Left lung (tissue), 10 donors: ENCODE measurements around the gene TTC33. TPM values are rescaled to one million over a fixed set of nuclear protein-coding genes. Genes with fewer than 3 reads are reported as not detected.

Source experiments
- ATAC-seq: fragments of 200-7000 bp; cut with Tn5 transposase; one replicate; pipeline ENCODE4 v1.9.1; 2020; ENCODE audit warnings: moderate library complexity
- DNase-seq, 4 donors: peaks; one replicate each; pipeline ENCODE4 v3.0.0-alpha.2; 2013 to 2020
- H3K27ac ChIP-seq, 2 donors: fragments of 200-600 bp; sonication (generic) in 1 of 2; one replicate each; pipeline versions ENCODE4 v1.5.0 to v1.8.0; 2020 to 2021
- H3K27me3 ChIP-seq, 2 donors: fragments of 200-600 bp; sonication (generic) in 1 of 2; one replicate each; pipeline versions ENCODE4 v1.5.0 to v1.8.0; 2020 to 2021
- H3K36me3 ChIP-seq, 2 donors: fragments of 200-600 bp; sonication (generic) in 1 of 2; one replicate each; pipeline versions ENCODE4 v1.5.0 to v1.8.0; 2020 to 2021
- H3K4me1 ChIP-seq, 2 donors: fragments of 200-600 bp; one replicate each; pipeline ENCODE4 v1.8.0; 2021
- H3K4me3 ChIP-seq, 2 donors: fragments of 200-600 bp; sonication (generic) in 1 of 2; one replicate each; pipeline versions ENCODE4 v1.5.0 to v1.8.0; 2020 to 2021; ENCODE audit warnings: mild to moderate bottlenecking in 1 of 2
- H3K9me3 ChIP-seq, 2 donors: fragments of 200-600 bp; sonication (generic) in 1 of 2; one replicate each; pipeline versions ENCODE4 v1.5.0 to v1.8.0; 2020 to 2021
- intact Hi-C, 2 donors: fragments of 100-400 bp; cut with DNase I; formaldehyde crosslinking; loops; one replicate each; pipeline versions ENCODE4 v1.11.2 to v1.14.2; 2022
- polyA plus RNA-seq, 6 donors: library from polyadenylated mRNA; unstranded; fragments of 120-200 nt; gene quantifications; one replicate each; pipeline ENCODE4 v1.2.1, GENCODE V29; 2013; ENCODE audit not compliant: insufficient read length in 6 of 6
- total RNA-seq, 2 donors: library from RNA; stranded (reverse); fragmentation: NEBNext Ultra II Directional; extraction: Animal tissue kit (Norgen Biotek cat#: 25700); gene quantifications; one replicate each; pipeline ENCODE4 v1.2.1, GENCODE V29; 2021
- TF ChIP-seq, protein P1 (sequence below), 2 donors: fragments of 200-600 bp; sonication (generic) in 1 of 2; IDR thresholded peaks; one replicate each; pipeline versions ENCODE4 v1.5.0 to v1.8.0; 2021; ENCODE audit warnings: antibody characterized with exemption in 2 of 2
- donor health status: DM: no; HTN: yes; CAD: no.
- donor health status: DM: no; HTN: no; CAD: no.

The TTC33 gene
- total and polyA plus RNA-seq, 8 donors = 11.1 to 41.0 (median 33.0) TPM

DNA sequence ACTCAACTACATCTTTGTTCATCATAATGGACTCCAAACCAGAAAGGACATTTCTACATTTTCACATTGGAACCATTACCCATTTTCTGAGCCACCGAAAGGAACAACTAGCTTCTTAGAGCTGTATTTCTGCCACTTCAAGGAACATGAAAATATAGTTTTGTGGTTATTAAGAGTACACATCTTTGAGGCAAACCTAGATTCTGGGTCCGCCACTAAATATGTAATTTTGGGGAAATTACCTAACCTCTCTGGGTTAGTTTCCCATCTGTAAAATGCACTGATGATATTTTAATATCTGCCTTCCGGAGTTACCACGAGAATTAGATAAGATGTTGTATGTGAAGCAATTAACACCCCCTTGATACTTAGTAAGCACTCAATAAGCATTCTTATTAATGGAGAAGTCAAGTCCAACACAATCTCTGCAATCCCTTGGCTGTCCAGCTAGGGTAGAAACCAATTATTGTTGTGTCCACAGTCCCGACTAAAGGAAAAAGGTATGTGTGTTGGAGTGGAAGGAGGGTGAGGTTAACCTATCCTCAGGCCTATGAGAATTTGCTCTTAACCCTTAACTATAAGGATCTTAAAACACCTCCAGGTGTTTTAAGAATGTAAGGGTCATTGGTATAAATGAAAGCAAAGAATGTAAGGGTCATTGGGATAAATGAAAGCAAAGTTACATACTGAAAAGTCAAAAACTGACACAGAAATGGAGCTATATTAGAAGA is 170.1 kb downstream of the TTC33 start:
- H3K4me3 ChIP-seq = no peak overlapping the region
- intact Hi-C loops = no loop called here

DNA sequence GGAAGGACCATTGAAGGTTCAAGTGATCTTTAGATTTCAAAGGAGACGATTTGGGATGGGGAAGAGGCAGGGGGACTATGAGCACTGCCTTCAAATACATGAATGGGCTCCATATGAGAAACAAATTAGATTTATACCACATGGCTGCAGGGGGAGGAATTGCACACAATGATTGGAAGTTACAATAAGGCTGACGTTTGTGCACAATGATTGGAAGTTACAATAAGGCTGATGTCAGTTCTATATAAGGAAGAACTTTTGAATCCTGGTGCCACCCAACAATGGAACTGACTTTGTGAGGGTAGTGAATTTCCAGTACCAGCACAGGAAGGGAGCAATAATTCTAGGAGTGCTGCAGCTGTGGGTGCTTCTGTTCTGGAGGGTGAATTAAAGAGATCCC is 171.7 kb downstream of the TTC33 start:
- TF ChIP-seq, protein P1, sequence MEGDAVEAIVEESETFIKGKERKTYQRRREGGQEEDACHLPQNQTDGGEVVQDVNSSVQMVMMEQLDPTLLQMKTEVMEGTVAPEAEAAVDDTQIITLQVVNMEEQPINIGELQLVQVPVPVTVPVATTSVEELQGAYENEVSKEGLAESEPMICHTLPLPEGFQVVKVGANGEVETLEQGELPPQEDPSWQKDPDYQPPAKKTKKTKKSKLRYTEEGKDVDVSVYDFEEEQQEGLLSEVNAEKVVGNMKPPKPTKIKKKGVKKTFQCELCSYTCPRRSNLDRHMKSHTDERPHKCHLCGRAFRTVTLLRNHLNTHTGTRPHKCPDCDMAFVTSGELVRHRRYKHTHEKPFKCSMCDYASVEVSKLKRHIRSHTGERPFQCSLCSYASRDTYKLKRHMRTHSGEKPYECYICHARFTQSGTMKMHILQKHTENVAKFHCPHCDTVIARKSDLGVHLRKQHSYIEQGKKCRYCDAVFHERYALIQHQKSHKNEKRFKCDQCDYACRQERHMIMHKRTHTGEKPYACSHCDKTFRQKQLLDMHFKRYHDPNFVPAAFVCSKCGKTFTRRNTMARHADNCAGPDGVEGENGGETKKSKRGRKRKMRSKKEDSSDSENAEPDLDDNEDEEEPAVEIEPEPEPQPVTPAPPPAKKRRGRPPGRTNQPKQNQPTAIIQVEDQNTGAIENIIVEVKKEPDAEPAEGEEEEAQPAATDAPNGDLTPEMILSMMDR (IDR thresholded peaks at IDR 0.05) = no peak
- H3K27me3 ChIP-seq = no peaks in the 10 kb centered on the region
- no peak for ATAC-seq

More for the DNA sequence above, 170.1 kb downstream of the TTC33 start:
- peak; percentile 94 for ATAC-seq
- Histone ChIP-seq H3K9me3 (no peaks in the 10 kb centered on the region), H3K27ac (no peak overlapping the region), H3K4me1 (no peaks in the 10 kb centered on the region), H3K27me3 (no peaks in the 10 kb centered on the region), H3K36me3 (no peaks in the 10 kb centered on the region)
- no peak for DNase-seq
- TF ChIP-seq, protein P1 (IDR thresholded peaks at IDR 0.05) = no peak

DNA sequence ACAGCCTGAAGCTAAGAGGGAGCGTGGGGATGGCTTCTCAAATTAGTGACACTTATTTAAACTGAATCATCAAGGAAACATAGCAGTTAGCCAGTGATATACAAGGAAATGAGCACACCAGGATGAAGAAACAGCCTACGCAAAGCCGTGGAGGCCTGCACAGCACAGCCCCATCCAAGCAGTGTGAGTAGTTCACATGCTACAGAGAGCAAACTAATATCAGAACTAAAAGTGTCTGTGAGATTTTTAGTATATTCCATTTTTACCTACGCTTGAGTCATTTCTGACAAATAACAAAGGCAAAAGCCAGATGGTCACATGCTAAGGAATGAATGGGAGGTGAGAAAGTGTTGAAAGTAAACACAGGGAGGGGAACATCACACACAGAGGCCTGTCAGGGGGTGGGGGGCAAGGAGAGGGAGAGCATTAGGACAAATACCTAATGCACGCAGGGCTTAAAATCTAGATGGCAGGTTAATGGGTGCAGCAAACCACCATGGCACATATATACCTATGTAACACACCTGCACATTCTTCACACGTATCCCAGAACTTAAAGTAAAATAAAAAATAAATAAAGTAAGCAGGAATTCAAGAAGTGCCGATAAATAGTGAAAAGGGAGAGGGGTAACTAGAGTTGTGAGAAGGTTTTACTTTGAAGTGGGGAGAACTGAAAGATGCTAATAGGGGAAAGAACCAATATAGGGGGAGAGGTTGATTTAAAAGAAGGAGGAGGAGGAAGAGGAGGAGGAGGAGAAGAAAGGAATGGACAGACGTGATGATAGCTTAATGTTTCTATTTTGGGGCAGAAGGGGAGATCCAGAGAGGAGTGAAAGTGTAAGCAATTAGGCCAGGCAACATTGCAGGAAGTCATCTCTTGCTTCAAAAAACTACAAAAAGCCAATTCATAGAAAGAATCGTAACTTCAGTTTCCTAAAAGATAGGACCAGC is 177.0 kb downstream of the TTC33 start:
- Histone ChIP-seq H3K27me3 (peaks cover 0 to 3% of the 10 kb centered on the region in 2 donors), H3K4me3 (no peak overlapping the region), H3K4me1 (no peaks in the 10 kb centered on the region), H3K27ac (no peak overlapping the region), H3K36me3 (no peaks in the 10 kb centered on the region), H3K9me3 (no peaks in the 10 kb centered on the region)
- TF ChIP-seq, protein P1 (IDR thresholded peaks at IDR 0.05) = no peak
- no peak for ATAC-seq
- DNase-seq = no peak
- intact Hi-C loops = no loop called here

More for the DNA sequence above, 171.7 kb downstream of the TTC33 start:
- Histone ChIP-seq H3K4me1 (no peaks in the 10 kb centered on the region), H3K27ac (no peak overlapping the region), H3K9me3 (no peaks in the 10 kb centered on the region), H3K36me3 (no peaks in the 10 kb centered on the region), H3K4me3 (no peak overlapping the region)
- intact Hi-C loops = no loop called here
- no peak for DNase-seq

DNA sequence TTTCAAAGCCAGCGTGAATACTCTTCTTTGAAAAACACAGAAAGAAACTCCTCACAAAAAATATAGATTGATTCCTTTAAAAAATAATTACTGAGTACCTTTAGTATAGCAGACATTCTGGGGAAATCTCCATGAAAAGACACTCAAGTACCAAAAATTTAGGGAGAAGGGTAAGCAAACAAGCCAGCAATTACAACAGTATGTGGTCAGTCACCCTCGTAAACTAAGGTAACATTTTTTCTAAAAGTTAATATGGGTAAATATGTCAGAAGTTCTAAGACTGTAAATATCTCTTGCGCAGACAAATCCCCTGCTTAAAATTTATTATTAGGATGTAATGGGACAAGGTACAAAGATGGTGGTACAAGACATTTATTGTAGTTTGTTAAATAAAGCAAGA is 178.0 kb downstream of the TTC33 start:
- intact Hi-C loops = no loop called here
- ATAC-seq (no peak), DNase-seq (no peak)
- Histone ChIP-seq H3K27ac (no peak overlapping the region), H3K36me3 (no peaks in the 10 kb centered on the region), H3K9me3 (no peaks in the 10 kb centered on the region), H3K27me3 (peaks cover 0 to 3% of the 10 kb centered on the region in 2 donors), H3K4me3 (no peak overlapping the region), H3K4me1 (no peaks in the 10 kb centered on the region)
- TF ChIP-seq, protein P1 (IDR thresholded peaks at IDR 0.05) = no peak

DNA sequence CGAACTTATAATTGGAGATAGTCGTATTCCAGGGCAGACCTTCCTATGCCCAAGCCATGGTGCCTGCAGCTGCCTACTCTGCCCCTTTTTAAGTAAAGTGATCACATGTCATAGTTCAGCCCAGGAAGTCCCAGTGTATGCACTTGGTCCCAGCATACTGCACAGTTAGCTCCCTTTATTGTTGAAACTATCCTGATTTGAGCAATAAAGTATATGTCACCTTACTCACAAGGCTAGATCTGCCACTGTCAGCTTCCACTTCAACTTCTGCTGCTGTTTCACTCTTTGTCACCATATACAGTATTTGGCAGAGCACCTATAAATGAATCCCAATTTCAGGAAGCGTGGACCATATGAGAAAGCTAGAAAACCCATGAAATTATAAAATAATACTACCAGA is 179.8 kb downstream of the TTC33 start:
- TF ChIP-seq, protein P1 (IDR thresholded peaks at IDR 0.05) = no peak
- Histone ChIP-seq H3K4me3 (no peak overlapping the region), H3K27me3 (peaks cover 0 to 3% of the 10 kb centered on the region in 2 donors), H3K36me3 (no peaks in the 10 kb centered on the region), H3K27ac (no peak overlapping the region), H3K9me3 (no peaks in the 10 kb centered on the region), H3K4me1 (no peaks in the 10 kb centered on the region)
- ATAC-seq (no peak), DNase-seq (no peak)
- intact Hi-C loops = no loop called here
